Tibial artery (tissue), 4 donors: Measurements from ENCODE around the gene ZNF512B.
A peak's percentile ranks its signal among the peaks of the same experiment; 100 is the strongest.

Experiments used
- DNase-seq, 2 donors: peaks; one replicate each; pipeline ENCODE4 v3.0.0-alpha.2; 2019
- H3K27ac ChIP-seq, 2 donors: fragments of 200-600 bp; sonication (generic) in 1 of 2; 1 replicate in 1 of 2; 2 replicates in 1 of 2; pipeline ENCODE4 v1.5.1; 2018 to 2019; ENCODE audit warnings: mild to moderate bottlenecking in 1 of 2
- H3K27me3 ChIP-seq, 2 donors: fragments of 200-600 bp; sonication (generic) in 1 of 2; one replicate each; pipeline versions ENCODE4 v1.5.1 to v1.6.0; 2016 to 2019
- H3K36me3 ChIP-seq, 3 donors: fragments of 200-600 bp; sonication (generic) in 2 of 3; one replicate each; pipeline ENCODE4 v1.5.1; 2016 to 2019; ENCODE audit warnings: mild to moderate bottlenecking in 2 of 3
- H3K4me1 ChIP-seq, 4 donors: fragments of 200-600 bp; sonication (generic) in 2 of 4; 1 replicate in 3 of 4; 2 replicates in 1 of 4; pipeline ENCODE4 v1.5.1; 2016 to 2019
- H3K4me3 ChIP-seq, 2 donors: fragments of 200-600 bp; sonication (generic) in 1 of 2; 1 replicate in 1 of 2; 2 replicates in 1 of 2; pipeline ENCODE4 v1.5.1; 2018 to 2019; ENCODE audit warnings: mild to moderate bottlenecking in 2 of 2
- H3K9me3 ChIP-seq, 3 donors: fragments of 200-600 bp; sonication (generic) in 1 of 3; one replicate each; pipeline ENCODE4 v1.5.1; 2016 to 2019
- intact Hi-C: fragments of 100-400 bp; cut with DNase I; formaldehyde crosslinking; loops from one replicate; pipeline ENCODE4 v1.15.0; 2023; ENCODE audit warnings: low total_unique reads
- TF ChIP-seq, protein P1 (sequence below), 2 experiments: fragments of 200-600 bp in 1 of 2; fragments of 450-650 bp in 1 of 2; IDR thresholded peaks; one replicate each; pipeline ENCODE4 v1.5.1; 2017 to 2019; ENCODE audit warnings: antibody characterized with exemption in 2 of 2, mild to moderate bottlenecking in 1 of 2, moderate library complexity in 1 of 2

ZNF512B gene

GRCh38 chr20:63945921-63946920 lies 23.5 kb downstream of the ZNF512B start:
- intact Hi-C loops: no loop called here
- peaks cover 28 to 45% (median 43%) of the 10 kb centered on the region in 3 donors for H3K36me3 ChIP-seq
- H3K4me3 ChIP-seq: no peak overlapping the region
- TF ChIP-seq, protein P1, sequence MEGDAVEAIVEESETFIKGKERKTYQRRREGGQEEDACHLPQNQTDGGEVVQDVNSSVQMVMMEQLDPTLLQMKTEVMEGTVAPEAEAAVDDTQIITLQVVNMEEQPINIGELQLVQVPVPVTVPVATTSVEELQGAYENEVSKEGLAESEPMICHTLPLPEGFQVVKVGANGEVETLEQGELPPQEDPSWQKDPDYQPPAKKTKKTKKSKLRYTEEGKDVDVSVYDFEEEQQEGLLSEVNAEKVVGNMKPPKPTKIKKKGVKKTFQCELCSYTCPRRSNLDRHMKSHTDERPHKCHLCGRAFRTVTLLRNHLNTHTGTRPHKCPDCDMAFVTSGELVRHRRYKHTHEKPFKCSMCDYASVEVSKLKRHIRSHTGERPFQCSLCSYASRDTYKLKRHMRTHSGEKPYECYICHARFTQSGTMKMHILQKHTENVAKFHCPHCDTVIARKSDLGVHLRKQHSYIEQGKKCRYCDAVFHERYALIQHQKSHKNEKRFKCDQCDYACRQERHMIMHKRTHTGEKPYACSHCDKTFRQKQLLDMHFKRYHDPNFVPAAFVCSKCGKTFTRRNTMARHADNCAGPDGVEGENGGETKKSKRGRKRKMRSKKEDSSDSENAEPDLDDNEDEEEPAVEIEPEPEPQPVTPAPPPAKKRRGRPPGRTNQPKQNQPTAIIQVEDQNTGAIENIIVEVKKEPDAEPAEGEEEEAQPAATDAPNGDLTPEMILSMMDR (IDR thresholded peaks at IDR 0.05): no peak
- peaks cover 0 to 49% (median 37%) of the 10 kb centered on the region in 4 donors for H3K4me1 ChIP-seq
- H3K27ac ChIP-seq: no peak overlapping the region
- no peaks in the 10 kb centered on the region for H3K27me3 ChIP-seq
- DNase-seq: no peak
- no peaks in the 10 kb centered on the region for H3K9me3 ChIP-seq

- Histone ChIP-seq H3K4me3 (no peak overlapping the region), H3K36me3 (peaks cover 37 to 56% (median 54%) of the 10 kb centered on the region in 3 donors), H3K27me3 (no peaks in the 10 kb centered on the region), H3K4me1 (peaks cover 0 to 38% (median 26%) of the 10 kb centered on the region in 4 donors), H3K27ac (no peak overlapping the region), H3K9me3 (no peaks in the 10 kb centered on the region)
- intact Hi-C loops: no loop called here
- TF ChIP-seq, protein P1 (IDR thresholded peaks at IDR 0.05): no peak
- no peak for DNase-seq
Observed at GRCh38 chr20:63945031-63945658, 24.6 kb downstream of the ZNF512B start.

- intact Hi-C loops: no loop called here
- H3K36me3 ChIP-seq: peaks cover 37 to 64% (median 60%) of the 10 kb centered on the region in 3 donors
- no peak overlapping the region for H3K4me3 ChIP-seq
- H3K4me1 ChIP-seq: peaks cover 0 to 30% (median 18%) of the 10 kb centered on the region in 4 donors
- no peaks in the 10 kb centered on the region for H3K27me3 ChIP-seq
- no peaks in the 10 kb centered on the region for H3K9me3 ChIP-seq
- peak in 1 of 2 donors; percentile 65 for DNase-seq
- no peak overlapping the region for H3K27ac ChIP-seq
- TF ChIP-seq, protein P1 (IDR thresholded peaks at IDR 0.05): no peak
Observed at GRCh38 chr20:63944078-63944941, 25.4 kb downstream of the ZNF512B start.

DNA sequence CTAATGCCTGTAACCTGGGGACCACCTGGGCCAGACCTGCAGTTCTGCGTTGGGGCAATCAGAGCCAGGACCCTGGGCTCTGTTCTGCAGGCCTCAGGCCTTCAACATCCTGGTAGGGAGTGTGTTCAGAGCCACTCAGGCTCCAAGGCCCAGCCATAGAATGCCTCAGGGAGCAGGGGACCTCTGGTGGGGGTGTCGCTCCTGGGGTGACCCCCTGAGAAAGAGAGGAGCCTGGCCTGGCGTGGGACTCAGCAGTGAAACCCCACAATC lies 26.0 kb downstream of the ZNF512B start:
- H3K9me3 ChIP-seq: no peaks in the 10 kb centered on the region
- no peak for DNase-seq
- H3K27ac ChIP-seq: no peak overlapping the region
- H3K27me3 ChIP-seq: no peaks in the 10 kb centered on the region
- TF ChIP-seq, protein P1 (IDR thresholded peaks at IDR 0.05): no peak
- peaks cover 37 to 70% (median 66%) of the 10 kb centered on the region in 3 donors for H3K36me3 ChIP-seq
- intact Hi-C loops: no loop called here
- H3K4me3 ChIP-seq: no peak overlapping the region
- H3K4me1 ChIP-seq: peaks cover 0 to 24% (median 12%) of the 10 kb centered on the region in 4 donors
